ENCODE data around the gene ADAMTS10. TPM values are rescaled to one million over a fixed set of nuclear protein-coding genes. Genes with fewer than 3 reads are reported as not detected.

ADAMTS10 gene
- total RNA-seq, 1 donor from 2014 or later, result 66.3 TPM

DNA sequence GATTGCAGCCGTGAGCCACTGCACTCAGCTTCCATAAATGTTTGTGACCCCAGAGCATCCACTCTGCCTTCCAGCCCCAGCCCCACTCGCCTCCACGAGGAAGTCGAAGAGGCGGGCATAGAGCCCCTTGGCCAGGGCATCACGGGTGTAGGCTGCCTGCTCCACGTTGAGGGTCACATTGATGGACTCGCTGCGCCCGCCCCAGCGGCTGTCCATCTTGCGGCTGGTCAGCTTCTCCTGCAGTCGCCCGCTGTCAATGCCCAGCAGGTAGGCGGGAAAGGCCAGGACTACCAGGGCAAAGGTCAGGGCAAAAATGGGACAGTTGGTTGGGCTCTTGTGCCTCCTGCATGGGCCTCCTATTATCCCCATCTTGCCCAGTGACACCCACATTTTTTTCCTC lies 60.4 kb downstream of the ADAMTS10 start:
- Histone ChIP-seq H3K4me1 (no peaks in the 10 kb centered on the region), H3K27ac (no peak overlapping the region), H3K9me3 (no peaks in the 10 kb centered on the region), H3K4me3 (no peak overlapping the region), H3K36me3 (no peaks in the 10 kb centered on the region), H3K27me3 (no peaks in the 10 kb centered on the region)
- intact Hi-C loops (cut with DNase I), result no loop called here
- DNase-seq (ENCODE audit: extremely low spot score in 2 of 2), result no peak
- TF ChIP-seq POLR2AphosphoS5 (IDR thresholded peaks at IDR 0.05; ENCODE audit: insufficient read depth in 1 of 2, low read depth in 1 of 2) (no peak), POLR2A (IDR thresholded peaks at IDR 0.05) (no peak)
- TF ChIP-seq, protein P1, sequence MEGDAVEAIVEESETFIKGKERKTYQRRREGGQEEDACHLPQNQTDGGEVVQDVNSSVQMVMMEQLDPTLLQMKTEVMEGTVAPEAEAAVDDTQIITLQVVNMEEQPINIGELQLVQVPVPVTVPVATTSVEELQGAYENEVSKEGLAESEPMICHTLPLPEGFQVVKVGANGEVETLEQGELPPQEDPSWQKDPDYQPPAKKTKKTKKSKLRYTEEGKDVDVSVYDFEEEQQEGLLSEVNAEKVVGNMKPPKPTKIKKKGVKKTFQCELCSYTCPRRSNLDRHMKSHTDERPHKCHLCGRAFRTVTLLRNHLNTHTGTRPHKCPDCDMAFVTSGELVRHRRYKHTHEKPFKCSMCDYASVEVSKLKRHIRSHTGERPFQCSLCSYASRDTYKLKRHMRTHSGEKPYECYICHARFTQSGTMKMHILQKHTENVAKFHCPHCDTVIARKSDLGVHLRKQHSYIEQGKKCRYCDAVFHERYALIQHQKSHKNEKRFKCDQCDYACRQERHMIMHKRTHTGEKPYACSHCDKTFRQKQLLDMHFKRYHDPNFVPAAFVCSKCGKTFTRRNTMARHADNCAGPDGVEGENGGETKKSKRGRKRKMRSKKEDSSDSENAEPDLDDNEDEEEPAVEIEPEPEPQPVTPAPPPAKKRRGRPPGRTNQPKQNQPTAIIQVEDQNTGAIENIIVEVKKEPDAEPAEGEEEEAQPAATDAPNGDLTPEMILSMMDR (IDR thresholded peaks at IDR 0.05), result no peak

DNA sequence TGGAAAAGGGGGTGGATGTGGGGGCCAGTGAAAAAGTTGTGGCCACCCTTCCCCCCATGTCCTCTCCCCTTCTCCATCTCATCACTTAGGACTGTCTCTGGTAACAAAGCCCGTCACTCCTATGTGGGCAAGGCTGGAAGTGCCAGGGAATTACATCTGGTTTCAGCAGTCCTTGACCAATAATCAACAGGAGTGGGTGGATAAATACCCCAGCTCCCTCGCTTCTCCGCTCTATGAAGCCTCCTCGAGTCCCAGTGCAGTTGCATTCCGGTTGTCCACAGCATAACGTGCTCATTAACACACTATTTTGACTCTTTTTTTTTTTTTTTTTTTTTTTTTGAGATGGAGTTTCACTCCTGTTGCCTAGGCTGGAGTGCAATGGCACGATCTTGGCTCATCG lies 64.8 kb downstream of the ADAMTS10 start:
- Histone ChIP-seq H3K27ac (no peak overlapping the region), H3K4me3 (no peak overlapping the region), H3K4me1 (no peaks in the 10 kb centered on the region), H3K27me3 (no peaks in the 10 kb centered on the region), H3K36me3 (no peaks in the 10 kb centered on the region), H3K9me3 (no peaks in the 10 kb centered on the region)
- intact Hi-C loops (cut with DNase I), result no loop called here
- TF ChIP-seq POLR2AphosphoS5 (IDR thresholded peaks at IDR 0.05; ENCODE audit: insufficient read depth in 1 of 2, low read depth in 1 of 2) (no peak), POLR2A (IDR thresholded peaks at IDR 0.05) (no peak)
- TF ChIP-seq, protein P1 (IDR thresholded peaks at IDR 0.05), result no peak
- no peak for DNase-seq (ENCODE audit: extremely low spot score in 2 of 2)

DNA sequence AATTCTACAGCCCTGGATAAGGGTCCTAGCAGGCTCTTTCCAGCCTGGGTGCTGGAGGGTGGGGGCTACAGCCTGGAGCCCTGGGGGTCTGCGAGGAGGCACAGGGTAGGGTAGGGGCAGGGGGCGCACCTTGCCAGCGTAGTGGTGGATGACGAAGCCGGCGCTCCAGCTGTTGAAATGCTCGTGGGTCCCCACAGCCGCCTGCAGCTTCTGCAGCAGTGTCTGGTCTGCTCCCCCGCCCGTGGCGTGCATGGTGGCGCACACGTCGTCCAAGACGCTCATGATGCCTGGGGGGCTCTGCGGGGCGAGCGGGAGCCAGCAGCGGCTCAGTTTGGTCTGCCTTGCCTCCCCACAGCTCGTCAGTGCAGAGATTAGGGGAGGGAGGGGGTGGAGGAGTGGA lies 66.3 kb downstream of the ADAMTS10 start:
- intact Hi-C loops (cut with DNase I), result no loop called here
- TF ChIP-seq POLR2A (IDR thresholded peaks at IDR 0.05), result no peak
- TF ChIP-seq, protein P1 (IDR thresholded peaks at IDR 0.05), result no peak
- Histone ChIP-seq H3K9me3 (no peaks in the 10 kb centered on the region), H3K27me3 (no peaks in the 10 kb centered on the region), H3K4me1 (no peaks in the 10 kb centered on the region), H3K27ac (no peak overlapping the region), H3K36me3 (peaks cover 0 to 9% of the 10 kb centered on the region in 2 donors), H3K4me3 (no peak overlapping the region)
- DNase-seq (ENCODE audit: extremely low spot score in 2 of 2), result no peak

DNA sequence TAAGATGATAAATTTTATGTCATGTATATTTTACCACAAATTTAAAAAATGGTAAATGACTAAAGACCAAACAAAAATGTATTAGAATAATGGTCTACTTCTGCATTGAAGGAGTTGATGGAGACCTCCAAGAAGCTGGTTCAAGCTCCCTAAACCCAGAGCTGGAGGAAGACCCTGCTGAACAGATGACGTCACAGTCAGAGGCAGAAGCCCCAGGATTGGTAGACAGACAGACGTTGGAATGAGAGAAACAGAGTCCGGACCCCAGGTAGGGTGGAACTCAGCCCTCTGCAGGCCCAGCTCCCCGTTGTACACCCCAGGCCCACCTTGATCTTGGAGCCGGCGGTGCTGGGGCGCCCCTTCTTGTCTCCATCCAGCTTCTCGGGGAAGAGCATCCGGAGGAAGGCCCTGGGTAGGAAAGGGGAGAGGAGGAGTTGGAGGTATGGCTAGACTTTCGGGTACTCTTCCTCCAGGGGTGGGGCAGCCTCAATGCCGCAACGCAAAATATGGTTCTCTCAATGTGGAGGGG lies 70.8 kb downstream of the ADAMTS10 start:
- Histone ChIP-seq H3K9me3 (no peaks in the 10 kb centered on the region), H3K36me3 (peaks cover 0 to 9% of the 10 kb centered on the region in 2 donors), H3K27ac (no peak overlapping the region), H3K4me3 (no peak overlapping the region), H3K27me3 (no peaks in the 10 kb centered on the region), H3K4me1 (no peaks in the 10 kb centered on the region)
- no peak for DNase-seq (ENCODE audit: extremely low spot score in 2 of 2)
- TF ChIP-seq, protein P1 (IDR thresholded peaks at IDR 0.05), result no peak
- TF ChIP-seq POLR2AphosphoS5 (IDR thresholded peaks at IDR 0.05; ENCODE audit: insufficient read depth in 1 of 2, low read depth in 1 of 2) (no peak), POLR2A (IDR thresholded peaks at IDR 0.05) (no peak)
- intact Hi-C loops (cut with DNase I), result no loop called here

DNA sequence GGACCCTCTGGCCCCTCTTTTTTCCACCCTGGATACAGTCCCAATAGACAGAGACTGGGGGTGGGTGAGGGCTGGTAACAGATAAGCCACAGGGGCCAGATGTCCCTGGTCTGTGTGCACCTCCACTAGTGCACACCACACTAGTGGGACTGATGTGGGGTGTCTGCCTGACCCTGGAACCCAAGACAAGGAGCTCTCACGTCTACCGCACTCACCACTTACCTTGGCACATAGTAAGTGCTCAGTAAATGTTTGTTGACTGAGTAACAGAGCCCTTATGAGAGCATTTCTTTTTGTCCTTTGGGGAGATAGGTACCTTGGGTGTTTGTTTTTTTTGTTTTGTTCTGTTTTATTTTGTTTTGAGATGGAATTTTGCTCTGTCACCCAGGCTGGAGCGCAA lies 73.4 kb downstream of the ADAMTS10 start:
- H3K36me3 ChIP-seq, result peaks cover 0 to 9% of the 10 kb centered on the region in 2 donors
- H3K27me3 ChIP-seq, result no peaks in the 10 kb centered on the region
- no peak for DNase-seq (ENCODE audit: extremely low spot score in 2 of 2)
- H3K4me1 ChIP-seq, result no peaks in the 10 kb centered on the region
- TF ChIP-seq POLR2A (IDR thresholded peaks at IDR 0.05) (no peak), POLR2AphosphoS5 (IDR thresholded peaks at IDR 0.05; ENCODE audit: insufficient read depth in 1 of 2, low read depth in 1 of 2) (no peak)
- TF ChIP-seq, protein P1 (IDR thresholded peaks at IDR 0.05), result no peak
- no peak overlapping the region for H3K27ac ChIP-seq
- H3K9me3 ChIP-seq, result no peaks in the 10 kb centered on the region
- H3K4me3 ChIP-seq, result no peak overlapping the region
- intact Hi-C loops (cut with DNase I), result no loop called here

Measured in vagina (tissue), 2 donors.